NCI-H1436 treated with DMSO at 0.1 percent for 48 hours (cell line): ENCODE results near the gene AUTS2.

ENCODE experiments used
- DNase-seq: peaks from one replicate; lab custom pipeline; 2025; lab: John Stamatoyannopoulos, UW

The AUTS2 gene

DNA sequence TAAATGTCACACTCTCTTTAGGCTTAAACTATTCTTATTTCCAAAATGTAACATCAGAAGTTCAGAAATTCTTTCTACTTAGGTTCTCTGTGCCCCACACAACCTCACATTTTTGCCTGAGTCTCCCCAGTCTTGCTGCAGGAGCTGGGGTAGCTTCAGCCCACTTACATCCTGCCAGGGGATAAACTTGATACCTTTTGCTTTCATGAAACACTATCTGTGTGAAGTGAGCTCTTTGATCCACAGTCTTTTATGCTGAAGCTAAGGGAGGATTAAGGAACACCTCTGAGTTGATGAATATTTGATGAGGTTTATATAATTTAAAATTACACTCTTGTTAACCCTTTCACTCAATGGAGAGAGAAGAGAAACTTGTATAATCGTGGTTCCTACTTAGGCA lies 341.0 kb downstream of the AUTS2 start:
- no peak for DNase-seq

DNA sequence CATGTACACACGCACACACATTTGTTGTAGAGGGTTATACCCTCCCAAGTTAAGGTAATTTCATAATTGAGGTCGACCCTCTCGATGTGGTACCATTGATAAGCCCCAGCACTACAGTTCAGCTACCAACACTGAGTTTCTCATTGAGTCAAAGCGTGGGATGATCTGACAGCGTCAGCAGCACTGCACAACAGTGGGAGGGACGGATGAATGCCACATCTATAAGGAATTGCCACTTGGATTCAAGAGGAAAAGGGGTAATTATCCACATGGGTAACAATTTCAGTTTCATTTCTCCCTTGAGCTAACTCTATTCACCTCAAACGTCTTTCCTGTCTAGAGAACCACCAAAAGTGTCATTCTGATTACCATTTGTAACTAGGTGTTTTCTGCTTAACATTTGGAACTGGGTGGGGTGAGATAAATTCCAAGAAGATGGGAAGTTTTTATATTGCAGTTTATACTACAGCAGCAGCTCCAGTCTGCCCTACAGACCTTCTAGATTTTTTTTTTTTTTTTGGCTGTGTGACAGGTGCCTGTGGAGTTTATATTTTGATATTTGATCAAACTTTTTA lies 342.9 kb downstream of the AUTS2 start:
- DNase-seq, result no peak

DNA sequence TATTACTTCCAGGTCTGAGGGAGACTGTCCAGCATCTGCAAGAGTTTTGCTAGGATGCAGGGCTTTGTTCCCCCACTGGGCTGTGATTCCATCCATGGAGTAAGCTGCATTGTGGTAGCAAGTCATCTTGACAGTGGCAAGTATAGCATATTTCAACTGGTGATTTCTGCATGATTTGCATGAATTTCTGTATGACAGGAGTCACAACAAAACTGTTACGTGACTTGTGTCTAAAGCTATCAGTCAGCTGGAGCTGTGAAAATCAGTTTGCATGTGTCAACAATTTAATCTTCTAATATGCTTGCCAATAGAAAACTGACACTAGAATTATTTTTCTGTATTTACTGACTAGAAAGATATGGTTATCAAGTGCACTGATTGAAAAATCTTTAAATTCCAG lies 344.3 kb downstream of the AUTS2 start:
- no peak for DNase-seq

DNA sequence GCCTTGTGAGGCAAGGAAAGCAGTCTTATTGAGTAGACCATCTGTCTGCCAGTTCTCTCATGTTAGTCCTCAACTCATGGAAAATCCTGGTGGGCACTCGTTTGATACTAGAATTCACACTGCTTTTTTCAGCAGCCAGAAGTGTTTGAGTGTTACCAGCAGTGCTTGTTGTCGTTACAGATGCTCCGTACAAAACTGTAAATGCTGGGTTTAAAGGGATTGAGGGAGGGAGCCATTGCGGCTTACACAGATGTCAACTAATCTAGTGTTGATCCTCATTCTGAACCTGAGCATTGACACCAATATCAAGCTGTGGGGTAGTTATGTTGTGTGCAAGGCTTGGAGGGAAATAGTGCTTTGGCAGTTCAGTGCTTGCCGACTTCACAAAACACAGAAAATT lies 348.6 kb downstream of the AUTS2 start:
- no peak for DNase-seq

DNA sequence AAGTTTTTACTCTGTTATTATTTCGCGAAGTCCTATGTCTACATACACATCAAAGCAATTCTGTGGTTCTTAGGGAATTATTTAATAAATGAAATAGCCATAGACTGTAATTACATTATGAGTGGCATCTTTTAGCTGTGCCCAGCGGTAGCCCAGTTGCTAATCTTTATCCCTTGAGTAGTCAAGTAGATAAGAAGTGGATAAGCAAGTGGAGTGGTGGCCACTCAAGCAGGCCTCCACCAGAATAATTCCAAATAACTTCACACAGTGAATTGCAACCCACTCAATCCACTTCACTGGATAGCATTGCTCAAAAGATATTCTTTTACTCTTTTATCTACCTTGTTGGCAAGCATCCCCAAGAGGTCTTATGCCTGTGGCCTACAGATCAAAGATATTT lies 349.7 kb downstream of the AUTS2 start:
- no peak for DNase-seq

DNA sequence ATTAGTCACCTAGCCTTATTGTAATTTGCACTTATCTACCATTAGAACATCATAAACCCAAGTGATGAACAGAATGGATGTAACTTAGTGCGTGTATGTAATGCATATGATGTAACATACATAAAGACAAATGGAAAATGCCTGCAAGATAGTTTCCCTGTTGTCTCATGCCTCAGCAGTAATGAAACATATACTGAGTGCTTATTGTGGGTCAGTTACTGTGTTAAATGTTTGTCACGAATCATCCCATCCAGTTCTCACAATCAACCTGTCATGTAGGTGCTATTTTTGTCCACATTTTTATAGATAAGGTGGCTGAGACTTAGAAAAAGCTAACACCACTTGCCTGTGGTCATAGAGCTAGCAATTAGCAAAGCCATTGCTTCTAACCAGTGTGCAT lies 350.8 kb downstream of the AUTS2 start:
- no peak for DNase-seq

DNA sequence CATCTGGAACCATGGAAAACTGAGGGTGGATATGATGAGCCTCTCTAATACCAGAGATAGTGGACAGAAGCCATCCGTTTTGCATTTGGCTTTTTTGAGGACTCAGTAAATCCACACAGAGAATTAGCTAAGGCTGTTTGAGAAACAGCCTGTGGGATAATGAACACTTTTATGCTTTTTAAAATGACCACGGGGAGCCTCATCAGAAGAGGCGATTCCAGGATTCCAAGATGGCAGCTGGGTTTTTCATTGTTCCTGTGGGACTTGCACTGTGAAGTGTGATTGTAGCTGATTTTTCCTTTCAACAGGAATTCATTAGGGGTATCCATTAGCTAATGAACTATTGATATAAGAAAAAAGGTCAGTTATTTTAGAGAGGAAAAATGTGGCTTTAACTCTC lies 353.2 kb downstream of the AUTS2 start:
- DNase-seq, result no peak

DNA sequence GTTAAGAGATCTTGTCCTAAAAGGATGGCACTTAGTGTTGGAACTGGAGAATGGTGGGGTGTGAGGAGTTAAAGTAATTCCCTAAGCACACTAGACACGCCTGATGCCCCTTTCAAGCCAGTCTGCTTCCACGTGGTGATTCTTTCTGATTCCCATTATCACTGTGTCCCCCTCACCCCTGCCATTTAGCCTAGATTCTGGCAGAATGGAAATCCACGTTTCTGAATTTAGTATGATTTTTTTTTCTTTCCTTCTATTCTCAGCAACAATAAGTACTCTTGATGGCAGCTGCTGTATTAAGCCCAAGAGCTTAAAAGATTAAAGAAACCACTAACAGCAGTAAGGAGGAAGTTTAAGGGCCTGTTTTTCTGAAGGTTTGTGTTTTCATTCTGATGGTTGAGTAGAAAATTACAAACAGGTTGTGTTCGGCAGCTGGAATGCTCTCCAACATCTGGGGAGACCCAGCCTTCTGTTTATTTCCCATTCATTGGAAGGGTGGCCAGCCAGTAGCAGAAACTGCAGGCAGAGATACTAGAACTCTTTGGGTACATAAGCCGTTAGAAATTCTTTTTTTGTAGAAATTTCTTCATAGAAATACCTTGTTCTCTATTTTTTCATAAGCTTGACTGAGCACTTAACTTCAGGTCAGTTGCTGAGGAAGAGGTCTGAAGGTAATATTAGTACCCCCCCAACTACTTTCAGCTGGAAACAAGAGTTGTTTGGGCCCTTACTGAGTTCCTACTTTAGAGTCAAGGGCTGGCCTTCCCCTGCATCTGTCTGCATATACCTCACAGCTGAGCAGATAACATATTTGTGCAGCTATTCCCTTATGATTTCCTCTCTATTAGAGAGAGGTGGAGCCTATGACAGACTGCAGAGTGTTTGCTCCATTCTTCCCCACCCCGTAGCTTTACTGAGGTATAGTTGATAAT lies 355.1 kb downstream of the AUTS2 start:
- DNase-seq, result no peak

DNA sequence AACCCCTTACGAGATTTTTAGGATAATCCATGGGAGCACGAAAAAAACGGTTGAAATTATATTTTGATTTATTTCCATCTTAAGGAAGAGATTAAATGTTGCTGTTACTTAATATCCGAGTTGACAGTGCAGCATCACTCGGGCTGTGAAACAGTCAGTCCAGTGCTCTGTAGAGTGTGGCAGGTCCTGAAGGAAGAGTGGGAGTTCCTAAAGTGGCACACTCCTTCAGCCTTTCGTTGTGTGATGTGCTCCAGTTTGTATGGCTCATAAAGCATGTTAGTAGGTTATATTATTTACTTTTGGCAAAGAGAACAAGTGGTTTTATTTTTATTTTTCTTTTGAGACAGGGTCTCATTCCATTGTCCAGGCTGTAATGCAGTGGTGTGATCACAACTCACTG lies 358.3 kb downstream of the AUTS2 start:
- no peak for DNase-seq

DNA sequence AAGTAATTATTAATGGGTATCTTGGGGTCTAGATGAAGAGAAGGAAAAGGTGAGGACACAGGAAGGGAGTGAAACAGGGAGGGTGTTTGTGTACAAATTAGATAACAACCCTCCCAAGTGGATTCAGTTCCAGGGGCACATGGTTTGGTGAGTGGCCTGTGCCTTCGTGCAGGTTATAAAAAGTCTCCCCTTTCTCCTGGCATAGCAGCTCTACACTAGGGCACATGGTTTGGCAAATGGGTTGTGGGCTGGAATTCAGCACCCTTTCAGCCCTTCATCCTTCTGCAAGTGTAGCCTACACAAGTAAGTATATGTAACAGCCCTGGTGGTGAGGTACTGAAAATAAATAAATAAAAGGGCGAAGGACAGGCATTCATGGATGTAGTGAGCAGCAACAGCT lies 359.4 kb downstream of the AUTS2 start:
- no peak for DNase-seq

DNA sequence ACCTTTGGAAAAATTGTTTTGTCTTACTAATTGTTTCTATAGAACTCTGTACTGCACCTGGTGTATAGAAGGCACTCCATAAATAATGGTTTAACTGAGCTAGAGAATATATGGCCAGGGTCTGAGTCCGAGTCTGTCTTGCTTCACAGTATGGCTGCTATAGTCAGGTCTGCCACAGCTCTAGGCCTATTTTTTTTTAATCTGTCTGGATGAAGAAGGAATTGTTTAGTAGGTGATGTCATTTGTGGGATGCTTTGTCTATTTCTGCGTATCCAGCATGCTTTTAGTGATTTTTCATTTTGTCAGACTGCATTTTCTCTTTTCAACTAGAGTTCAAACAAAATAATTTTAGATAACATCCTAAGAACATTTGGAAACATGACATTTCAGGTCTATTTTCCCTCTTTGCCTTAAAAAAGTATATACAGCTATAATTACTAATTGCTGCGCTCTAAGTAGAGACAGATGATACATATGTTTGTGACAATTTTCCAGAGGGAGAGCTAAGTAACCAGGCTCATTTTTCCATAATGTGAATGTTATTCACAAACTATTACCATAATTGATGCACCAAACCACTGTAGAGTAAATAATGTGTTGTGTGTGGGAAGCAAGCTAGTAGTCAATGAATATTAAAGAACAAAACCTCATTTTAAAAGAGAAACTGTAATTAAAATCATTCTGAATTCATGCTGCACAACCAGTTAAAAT lies 361.7 kb downstream of the AUTS2 start:
- no peak for DNase-seq

DNA sequence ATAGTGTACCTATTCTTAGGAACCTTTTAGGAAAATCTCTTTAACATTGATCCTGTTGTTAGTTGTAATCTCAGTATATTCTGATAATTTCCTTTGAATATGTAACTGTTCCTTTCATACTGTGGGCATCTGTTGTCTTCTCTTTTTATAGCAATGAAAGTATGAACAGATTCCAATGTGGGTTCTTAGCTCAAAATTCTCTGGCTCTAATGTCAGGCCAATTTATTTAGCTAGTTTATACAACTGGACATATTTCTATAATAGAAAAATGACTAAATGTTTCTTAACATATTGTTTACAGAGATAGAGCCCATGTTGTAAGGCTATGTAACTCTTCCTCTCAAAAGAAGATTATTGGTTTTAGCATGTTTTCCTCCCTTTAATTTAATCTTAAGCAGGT lies 363.2 kb downstream of the AUTS2 start:
- DNase-seq, result no peak

DNA sequence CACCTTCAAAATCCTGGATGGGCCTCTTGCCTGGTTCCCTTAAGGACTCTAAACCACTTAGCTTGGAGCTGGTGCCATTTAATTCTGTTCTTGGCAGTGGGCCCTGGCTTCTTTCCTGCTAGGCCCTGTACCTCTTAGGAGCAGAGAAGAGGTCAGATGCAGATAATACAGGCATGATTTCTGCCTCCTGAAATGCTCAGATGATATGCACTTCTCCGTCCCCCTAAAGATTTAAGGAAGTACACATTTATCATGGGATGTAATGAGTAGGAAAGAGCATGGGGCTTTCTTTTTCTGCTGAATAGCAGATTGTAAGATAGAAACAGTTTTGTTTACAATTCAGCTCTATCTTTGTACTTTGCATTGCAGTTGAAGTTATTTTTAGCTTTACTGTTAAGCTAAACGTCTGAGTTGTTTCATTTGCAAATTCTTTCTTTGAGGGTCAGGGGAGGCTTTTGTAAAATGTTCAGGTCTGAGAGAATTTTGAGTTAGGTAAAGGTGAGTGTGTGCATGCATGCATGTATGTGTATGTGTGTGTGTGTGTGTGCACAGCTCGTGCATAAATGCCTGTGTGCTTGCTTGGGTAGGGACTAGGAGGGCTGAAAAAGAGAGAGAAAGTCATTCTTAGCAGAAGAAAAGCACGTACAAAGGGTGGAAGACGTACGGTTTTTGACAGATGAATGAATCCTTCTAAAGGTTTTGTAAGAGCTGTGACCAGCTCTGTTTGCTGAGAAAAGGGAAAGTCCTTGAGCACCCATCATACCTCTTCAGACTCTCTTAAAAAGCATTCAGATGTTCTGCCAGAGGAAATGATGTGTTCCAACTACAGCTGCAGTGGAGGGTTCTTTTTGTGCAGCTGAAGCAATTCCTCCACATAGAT lies 364.2 kb downstream of the AUTS2 start:
- no peak for DNase-seq

DNA sequence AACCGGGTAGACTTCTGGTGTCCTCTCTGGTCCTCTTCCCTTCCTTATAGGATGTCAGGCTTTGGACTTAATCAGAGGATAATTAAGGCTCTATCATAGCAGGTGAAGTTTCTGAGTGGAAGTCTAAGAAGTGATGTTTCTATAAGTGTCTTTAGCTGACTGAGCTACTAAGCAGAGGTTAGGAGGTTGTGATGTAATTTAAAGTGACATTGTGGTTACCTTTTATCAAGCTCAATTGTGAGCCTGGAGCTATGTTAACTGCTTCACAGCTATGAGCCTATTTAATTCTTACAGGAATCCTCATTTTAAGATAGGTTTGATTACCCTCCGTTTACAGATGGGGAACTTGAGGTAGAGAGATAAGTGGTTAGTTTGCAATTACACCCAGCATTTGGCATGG lies 365.1 kb downstream of the AUTS2 start:
- DNase-seq, result no peak

DNA sequence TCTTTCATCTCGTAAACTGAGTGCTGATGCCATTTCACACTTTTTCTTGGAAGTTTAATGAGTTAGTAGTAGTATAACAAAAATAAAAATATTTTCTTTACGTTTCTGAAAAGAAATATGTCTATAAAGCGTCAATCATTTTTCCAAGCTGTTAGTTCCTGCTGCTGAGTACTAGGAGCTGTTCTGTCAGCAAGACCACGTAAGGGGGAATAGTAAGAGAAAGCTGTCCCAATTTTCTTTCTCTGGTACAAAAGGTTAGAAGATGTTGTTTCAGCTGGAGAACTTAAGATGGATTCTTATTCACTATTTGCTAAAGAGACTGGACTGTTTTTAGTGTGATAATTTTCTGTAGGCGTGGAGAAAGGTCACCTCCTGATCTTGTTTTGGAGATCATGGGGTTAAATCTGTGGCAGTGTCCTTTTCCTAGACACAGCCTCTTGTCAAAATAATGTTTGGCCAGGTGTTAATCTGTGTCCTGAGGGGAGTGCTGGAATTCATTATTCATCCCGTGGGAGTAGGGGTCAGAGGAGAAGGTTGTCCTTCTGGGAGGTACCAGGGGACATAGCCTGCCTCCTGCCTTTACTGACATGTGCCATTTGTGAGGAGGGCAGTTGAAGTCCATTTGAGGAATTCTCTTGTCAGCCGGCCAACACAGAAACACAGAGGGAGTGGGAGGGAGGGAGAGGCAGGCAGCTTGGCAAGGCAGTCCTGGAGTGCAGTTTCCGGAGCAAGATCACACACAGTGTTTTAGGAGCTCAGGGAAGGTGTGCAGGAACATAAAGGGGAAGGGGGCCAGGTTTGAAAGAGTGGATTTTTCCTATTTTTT lies 368.7 kb downstream of the AUTS2 start:
- DNase-seq, result no peak

DNA sequence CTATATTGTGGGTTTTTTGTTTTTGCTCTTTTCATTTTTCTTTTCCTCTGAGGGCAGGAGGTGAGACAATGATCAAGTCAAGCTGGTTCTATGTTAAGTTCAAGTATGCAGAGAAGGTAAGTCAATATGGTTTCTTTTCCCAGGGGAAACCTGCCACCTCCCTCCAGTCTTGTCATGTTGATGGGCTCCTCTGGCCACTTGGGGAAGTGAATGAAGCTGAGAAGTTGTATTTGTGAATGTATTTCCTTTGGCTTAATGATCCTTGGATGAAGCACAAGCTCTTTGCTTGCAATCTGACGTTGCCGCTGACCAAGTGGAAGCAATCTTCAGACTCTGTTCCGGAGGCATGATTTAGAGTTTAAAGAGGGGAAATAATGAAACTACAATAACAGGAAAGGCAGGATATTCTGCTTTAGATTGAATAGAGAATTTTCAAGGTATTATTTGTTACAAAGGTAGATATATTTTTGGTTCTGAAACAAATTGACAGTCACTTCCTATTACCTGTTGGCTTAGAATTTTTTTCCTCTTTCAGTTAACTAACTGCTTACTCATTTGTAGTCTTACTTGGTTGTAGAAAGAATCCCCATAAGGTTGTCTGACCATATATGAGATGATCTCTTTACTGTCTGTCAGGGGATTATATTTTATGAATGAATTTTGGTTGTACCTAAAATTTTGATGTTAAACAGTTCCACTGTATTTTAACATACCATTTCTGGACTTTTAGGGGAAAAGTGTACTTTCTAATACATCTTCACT lies 369.6 kb downstream of the AUTS2 start:
- no peak for DNase-seq

DNA sequence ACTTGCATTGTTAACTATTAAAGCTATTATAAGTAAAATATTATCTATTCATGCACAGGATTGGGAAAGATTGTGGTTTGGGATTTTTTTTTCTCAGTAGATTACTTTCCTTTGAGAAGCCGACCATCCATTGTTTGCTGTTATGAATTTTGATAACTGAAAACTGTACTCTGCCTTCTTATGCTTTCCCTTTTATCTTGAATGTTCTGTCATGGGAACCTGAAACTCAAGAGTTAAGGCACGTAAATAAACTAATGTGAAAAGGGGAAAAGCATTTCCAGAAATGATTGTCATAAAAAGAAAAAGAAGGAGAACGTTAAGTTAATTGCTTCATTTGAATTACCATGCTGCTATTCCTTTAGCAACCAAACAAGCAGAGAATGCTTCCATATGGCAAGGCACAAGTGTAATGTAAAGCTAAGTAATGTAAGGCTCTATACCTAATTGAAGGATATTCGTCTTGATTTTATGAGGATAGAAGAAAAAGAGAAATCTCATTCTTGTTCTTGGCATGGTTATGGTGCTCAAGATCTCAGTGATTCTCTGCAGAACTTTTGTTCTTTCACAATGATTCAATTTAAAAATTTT lies 370.8 kb downstream of the AUTS2 start:
- DNase-seq, result no peak

DNA sequence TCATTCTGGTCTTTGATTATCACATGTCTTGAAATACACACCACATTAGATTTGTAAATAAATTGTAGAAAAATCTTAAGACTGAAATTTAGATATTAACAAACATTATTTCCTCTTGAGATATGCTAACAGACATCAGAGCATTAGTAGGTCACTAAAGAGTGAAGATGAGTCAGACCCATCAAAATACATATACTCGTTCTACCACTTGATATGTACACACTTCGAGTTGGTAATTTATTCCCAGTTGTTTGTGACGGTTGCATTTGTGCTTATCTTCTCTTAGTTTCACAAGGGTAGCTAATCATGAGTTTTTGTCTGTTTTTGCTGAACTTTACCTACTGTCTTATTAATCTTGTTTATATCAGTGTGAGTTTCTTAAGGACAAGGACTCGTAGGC lies 383.4 kb downstream of the AUTS2 start:
- no peak for DNase-seq

DNA sequence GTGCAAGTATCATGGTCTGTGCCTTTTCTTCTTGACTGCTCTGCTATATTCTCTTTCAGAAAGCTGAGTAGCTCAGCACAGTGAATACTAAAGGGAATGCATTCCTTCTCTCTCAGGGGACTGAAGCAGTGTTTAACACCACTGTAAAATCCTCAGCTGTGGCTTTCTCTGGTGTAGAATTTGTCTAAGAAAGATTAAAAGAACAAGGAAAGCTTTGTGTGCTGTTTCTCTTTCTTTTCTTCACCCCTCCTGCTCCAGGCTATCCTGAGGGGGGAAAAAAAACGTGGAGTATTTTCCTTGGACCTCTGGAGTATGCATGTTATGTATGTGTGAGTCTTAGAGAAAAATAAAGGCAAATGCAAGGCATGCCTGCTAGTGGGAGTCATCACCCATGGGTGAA lies 383.9 kb downstream of the AUTS2 start:
- DNase-seq, result no peak

DNA sequence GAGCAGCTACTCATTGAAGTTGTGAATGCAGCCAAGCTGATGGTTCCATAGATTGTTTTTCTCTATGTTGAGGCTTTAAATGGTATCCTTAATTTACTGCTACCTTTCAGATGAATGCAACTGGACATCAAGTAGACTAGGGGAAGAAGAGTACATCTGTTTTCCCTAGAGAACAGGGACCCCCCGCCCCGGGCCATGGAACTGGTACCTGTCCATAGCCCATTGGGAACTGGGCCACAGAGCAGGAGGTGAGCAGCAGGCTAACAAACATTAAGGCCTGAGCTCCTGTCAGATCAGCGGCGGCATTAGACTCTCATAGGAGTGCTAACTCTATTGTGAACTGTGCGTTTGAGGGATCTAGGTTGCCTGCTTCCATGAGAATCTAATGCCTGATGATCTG lies 391.3 kb downstream of the AUTS2 start:
- DNase-seq, result no peak
